HCT116 (cell line): Measurements from ENCODE around the gene PRM3. TPM values are rescaled to one million over a fixed set of nuclear protein-coding genes. Genes with fewer than 3 reads are reported as not detected.

ENCODE experiments used
- ATAC-seq: fragments of 200-7000 bp; cut with Tn5 transposase; 2 replicates; pipeline ENCODE4 v1.9.1; 2020; ENCODE audit warnings: mild to moderate bottlenecking, moderate library complexity
- BruUV-seq: library from RNA; stranded (reverse); fragments of 400-500 nt; replicated peaks from 2 replicates; lab custom pipeline; 2021; lab: Mats Ljungman, UMichigan
- CTCF ChIA-PET: fragments of 300-600 bp; sonication (Branson Sonifier 250); formaldehyde crosslinking; loops from one replicate; lab custom pipeline; 2021; ENCODE audit warnings: antibody characterized with exemption; lab: Charles Lee
- POLR2A ChIA-PET: fragments of 300-600, 350-600 bp; sonication (Branson Sonifier 250); formaldehyde crosslinking; loops from one replicate; lab custom pipeline; 2021; ENCODE audit warnings: antibody characterized with exemption; lab: Charles Lee
- RAD21 ChIA-PET, 2 experiments: fragments of 300-600 bp; sonication (Branson Sonifier 250); formaldehyde crosslinking; loops; one replicate each; lab custom pipeline; 2023; ENCODE audit warnings: low total read pairs in 2 of 2; ENCODE audit not compliant: uncharacterized antibody in 2 of 2, unreplicated experiment in 2 of 2, low non-redundant PET in 1 of 2; lab: Charles Lee
- DNase-seq: peaks from one replicate; pipeline ENCODE4 v3.0.0-alpha.2; 2010; ENCODE audit warnings: low read depth, low spot score
- H2AFZ ChIP-seq: fragments of 200-600 bp; shearing (Covaris generic), sonication (generic); 2 replicates; pipeline ENCODE4 v1.6.1; 2017; ENCODE audit warnings: low read depth, mixed run types, mixed read lengths, antibody characterized with exemption, low read length; ENCODE audit not compliant: poor library complexity, severe bottlenecking
- H3K27ac ChIP-seq: 2 replicates; pipeline ENCODE4 v1.5.1; 2012; ENCODE audit warnings: low read depth, low read length
- H3K27me3 ChIP-seq: fragments of 200-600 bp; sonication (generic); 2 replicates; pipeline ENCODE4 v1.6.1; 2016; ENCODE audit warnings: mixed run types, low read length, mixed read lengths; ENCODE audit not compliant: insufficient read depth
- H3K36me3 ChIP-seq, 2 experiments: fragments of 200-500 bp in 1 of 2; fragments of 200-600 bp in 1 of 2; sonication (Bioruptor generic) in 1 of 2; sonication (generic) in 1 of 2; 2 replicates each; pipeline versions ENCODE4 v1.5.1 to v1.6.1; 2014 to 2016; ENCODE audit warnings: low read length in 2 of 2, inconsistent platforms in 1 of 2, mixed read lengths in 1 of 2, mixed run types in 1 of 2; ENCODE audit not compliant: insufficient read depth in 2 of 2, control insufficient read depth in 1 of 2
- H3K4me1 ChIP-seq, 2 experiments: fragments of 200-600 bp in 1 of 2; sonication (generic) in 1 of 2; 2 replicates each; pipeline versions ENCODE4 v1.5.1 to v1.6.1; 2012 to 2017; ENCODE audit warnings: low read length in 2 of 2, inconsistent platforms in 1 of 2, mild to moderate bottlenecking in 1 of 2, mixed read lengths in 1 of 2, mixed run types in 1 of 2, moderate library complexity in 1 of 2; ENCODE audit not compliant: insufficient read depth in 2 of 2, control insufficient read depth in 1 of 2
- H3K4me2 ChIP-seq: fragments of 200-600 bp; sonication (generic); 2 replicates; pipeline ENCODE4 v1.6.1; 2017; ENCODE audit warnings: mixed run types, low read length, mixed read lengths
- H3K4me3 ChIP-seq, 2 experiments: fragments of 200-600 bp in 1 of 2; sonication (generic) in 1 of 2; replicated peaks in 1 of 2; 2 replicates each; pipeline ENCODE4 v1.5.1; 2011 to 2016; ENCODE audit warnings: low read length in 2 of 2, control low read depth in 1 of 2, low read depth in 1 of 2, mild to moderate bottlenecking in 1 of 2, mixed read lengths in 1 of 2, mixed run types in 1 of 2
- H3K79me2 ChIP-seq: fragments of 200-600 bp; sonication (generic); 2 replicates; pipeline ENCODE4 v1.6.1; 2017; ENCODE audit warnings: mild to moderate bottlenecking, mixed run types, low read length, moderate library complexity, mixed read lengths; ENCODE audit not compliant: insufficient read depth
- H3K9ac ChIP-seq: fragments of 200-600 bp; sonication (generic); 2 replicates; pipeline ENCODE4 v1.6.1; 2016; ENCODE audit warnings: low read length, mixed read lengths
- H3K9me2 ChIP-seq: fragments of 200-600 bp; sonication (generic), shearing (Covaris generic); 2 replicates; pipeline ENCODE4 v1.6.1; 2017; ENCODE audit warnings: mixed run types, mild to moderate bottlenecking, moderate library complexity; ENCODE audit not compliant: insufficient read depth
- H3K9me3 ChIP-seq, 2 experiments: fragments of 200-500 bp in 1 of 2; fragments of 200-600 bp in 1 of 2; sonication (Bioruptor generic) in 1 of 2; sonication (generic) in 1 of 2; 2 replicates each; pipeline ENCODE4 v1.6.1; 2014 to 2017; ENCODE audit warnings: low read length in 2 of 2, mixed read lengths in 2 of 2, inconsistent platforms in 1 of 2, low read depth in 1 of 2, mild to moderate bottlenecking in 1 of 2, mixed run types in 1 of 2, moderate library complexity in 1 of 2; ENCODE audit not compliant: control insufficient read depth in 1 of 2, insufficient read depth in 1 of 2
- H4K20me1 ChIP-seq: fragments of 200-600 bp; sonication (generic), shearing (Covaris generic); 2 replicates; pipeline ENCODE4 v1.6.1; 2017; ENCODE audit warnings: mixed run types, mild to moderate bottlenecking, moderate library complexity; ENCODE audit not compliant: insufficient read depth
- CBX3 ChIP-seq: IDR thresholded peaks from 2 replicates; pipeline ENCODE4 v1.6.1; 2012; ENCODE audit warnings: low read depth
- CEBPB ChIP-seq: IDR thresholded peaks from 2 replicates; pipeline ENCODE4 v1.6.1; 2012; ENCODE audit warnings: low read depth
- CTCF ChIP-seq, 3 experiments: fragments of 200-600 bp in 1 of 3; sonication (generic) in 1 of 3; IDR thresholded peaks in 2 of 3; conservative IDR thresholded peaks in 1 of 3; 2 replicates each; pipeline ENCODE4 v1.5.1; 2012 to 2017; ENCODE audit warnings: low read depth in 2 of 3, low read length in 2 of 3, antibody characterized with exemption in 1 of 3, borderline replicate concordance in 1 of 3, control low read depth in 1 of 3, mild to moderate bottlenecking in 1 of 3, mixed read lengths in 1 of 3, mixed run types in 1 of 3, moderate library complexity in 1 of 3; ENCODE audit not compliant: insufficient read depth in 1 of 3
- EGR1 ChIP-seq: IDR thresholded peaks from 2 replicates; pipeline ENCODE4 v1.6.1; 2012; ENCODE audit warnings: low read depth
- EZH2phosphoT487 ChIP-seq: fragments of 200-600 bp; IDR thresholded peaks from 2 replicates; pipeline ENCODE4 v1.6.1; 2018; ENCODE audit warnings: antibody characterized with exemption, borderline replicate concordance
- JUND ChIP-seq: IDR thresholded peaks from 2 replicates; pipeline ENCODE4 v1.6.1; 2012
- POLR2A ChIP-seq: IDR thresholded peaks from 2 replicates; pipeline ENCODE4 v1.7.0; 2011; ENCODE audit warnings: borderline replicate concordance; ENCODE audit not compliant: insufficient read depth, insufficient read length; ENCODE audit errors: extremely low read depth
- SIN3A ChIP-seq: IDR thresholded peaks from 2 replicates; pipeline ENCODE4 v1.6.1; 2012; ENCODE audit warnings: low read depth
- SP1 ChIP-seq: IDR thresholded peaks from 2 replicates; pipeline ENCODE4 v1.6.1; 2012; ENCODE audit warnings: low read depth
- SRF ChIP-seq: IDR thresholded peaks from 2 replicates; pipeline ENCODE4 v1.6.1; 2012; ENCODE audit warnings: low read depth
- TCF7L2 ChIP-seq: IDR thresholded peaks from 2 replicates; pipeline ENCODE4 v1.7.0; 2011; ENCODE audit warnings: borderline replicate concordance, inconsistent platforms; ENCODE audit not compliant: insufficient read depth, insufficient read length; ENCODE audit errors: extremely low read depth
- ZBTB33 ChIP-seq: IDR thresholded peaks from 2 replicates; pipeline ENCODE4 v1.6.1; 2011; ENCODE audit warnings: mild to moderate bottlenecking, low read length, moderate library complexity; ENCODE audit not compliant: insufficient replicate concordance; ENCODE audit errors: extremely low read depth
- intact Hi-C: fragments of 100-400 bp; cut with micrococcal nuclease; formaldehyde crosslinking; loops from 2 replicates; pipeline ENCODE4 v1.10.0; 2022
- total RNA-seq: library from RNA; stranded (reverse); gene quantifications from one replicate; pipeline ENCODE4 v1.2.1, GENCODE V29; 2021; ENCODE audit not compliant: unreplicated experiment
- TF ChIP-seq, protein P1 (sequence below): IDR thresholded peaks from 2 replicates; pipeline ENCODE4 v1.6.1; 2012
- TF ChIP-seq, protein P2 (sequence below): IDR thresholded peaks from 2 replicates; pipeline ENCODE4 v1.6.1; 2012

Gene PRM3
- total RNA-seq, 1 experiment from 2014 or later: not detected

DNA sequence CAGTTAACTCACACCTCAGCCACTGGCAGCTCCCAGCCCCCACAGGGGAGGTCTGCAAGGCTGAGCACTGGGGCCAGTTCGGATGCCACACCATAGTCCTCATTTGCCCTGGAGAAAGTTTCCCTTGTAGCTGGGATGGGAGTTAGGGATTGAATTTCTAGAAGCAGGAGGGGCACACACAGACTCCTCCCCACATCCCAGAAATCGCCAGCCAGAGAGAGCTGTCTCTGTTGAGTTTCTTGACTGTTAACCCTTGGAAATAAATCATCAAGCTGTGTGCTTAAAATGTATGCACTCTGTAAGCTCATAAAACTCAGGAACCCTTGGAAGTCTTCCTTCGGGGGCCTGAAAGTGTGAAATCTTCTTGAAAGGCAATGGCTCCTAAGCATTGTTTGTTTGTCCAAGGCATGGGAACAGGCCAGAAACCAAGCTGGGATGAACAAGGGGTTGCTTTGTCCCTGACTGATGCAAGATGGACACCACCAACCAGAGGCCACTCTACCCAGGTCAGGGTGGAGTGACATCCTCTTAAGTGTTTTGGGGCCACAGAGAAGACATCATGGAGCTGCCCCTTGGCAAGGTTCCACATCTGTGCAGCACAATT lies 394 bp upstream of the PRM3 start:
- Histone ChIP-seq H3K9ac (no peak overlapping the region), H3K4me2 (no peak overlapping the region), H3K36me3 (no peaks in the 10 kb centered on the region), H3K27ac (no peak overlapping the region), H4K20me1 (no peaks in the 10 kb centered on the region), H3K9me2 (no peaks in the 10 kb centered on the region), H3K4me3 (no peak overlapping the region)
- POLR2A ChIA-PET: interaction anchor here (1.4 kb wide), 1 partner anchor 18 kb away, joined by 5 read pairs; the partner anchor contains the start of gene SOCS1
- no TSS peak for BruUV-seq
- no peak for TF ChIP-seq POLR2A
- no peak for TF ChIP-seq TCF7L2
- no peak for TF ChIP-seq JUND
- TF ChIP-seq, all 23 proteins: peak for 0
- Histone ChIP-seq H3K9me3 (no peaks in the 10 kb centered on the region), H3K27me3 (no peaks in the 10 kb centered on the region), H3K79me2 (no peaks in the 10 kb centered on the region), H2AFZ (no peak overlapping the region), H3K4me1 (no peaks in the 10 kb centered on the region)
- ChIA-PET RAD21 (no interaction called here), CTCF (no interaction called here)
- intact Hi-C loops: no loop called here
- ATAC-seq (no peak), DNase-seq (no peak)

GRCh38 chr16:11272484-11272883 lies 945 bp downstream of the PRM3 start:
- intact Hi-C loops: no loop called here
- POLR2A ChIA-PET: interaction anchor here (1.4 kb wide), 1 partner anchor 17 kb away, joined by 5 read pairs; the partner anchor contains the start of gene SOCS1
- CTCF ChIA-PET: no interaction called here

More at GRCh38 chr16:11272484-11272883, 945 bp downstream of the PRM3 start:
- Histone ChIP-seq H3K27me3 (no peaks in the 10 kb centered on the region), H3K79me2 (no peaks in the 10 kb centered on the region), H3K4me3 (no peak overlapping the region), H4K20me1 (no peaks in the 10 kb centered on the region), H3K36me3 (no peaks in the 10 kb centered on the region), H3K4me1 (no peaks in the 10 kb centered on the region), H3K9me2 (no peaks in the 10 kb centered on the region), H3K4me2 (no peak overlapping the region), H3K9ac (no peak overlapping the region), H3K9me3 (no peaks in the 10 kb centered on the region), H2AFZ (no peak overlapping the region), H3K27ac (no peak overlapping the region)
- TF ChIP-seq EGR1 (no peak), TCF7L2 (no peak), ZBTB33 (no peak), CEBPB (no peak), SRF (no peak), CTCF (IDR thresholded peaks at IDR 0.05 in 2 of 3, conservative IDR thresholded peaks at IDR 0.05 in 1 of 3; ENCODE audit: borderline replicate concordance in 1 of 3, insufficient read depth in 1 of 3, low read depth in 2 of 3, low read length in 2 of 3) (no peak), EZH2phosphoT487 (no peak), CBX3 (no peak), POLR2A (no peak), SIN3A (no peak), SP1 (no peak)
- TF ChIP-seq, protein P1, sequence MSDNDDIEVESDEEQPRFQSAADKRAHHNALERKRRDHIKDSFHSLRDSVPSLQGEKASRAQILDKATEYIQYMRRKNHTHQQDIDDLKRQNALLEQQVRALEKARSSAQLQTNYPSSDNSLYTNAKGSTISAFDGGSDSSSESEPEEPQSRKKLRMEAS: no peak
- TF ChIP-seq, protein P2, sequence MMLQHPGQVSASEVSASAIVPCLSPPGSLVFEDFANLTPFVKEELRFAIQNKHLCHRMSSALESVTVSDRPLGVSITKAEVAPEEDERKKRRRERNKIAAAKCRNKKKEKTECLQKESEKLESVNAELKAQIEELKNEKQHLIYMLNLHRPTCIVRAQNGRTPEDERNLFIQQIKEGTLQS: no peak
- DNase-seq: no peak
- BruUV-seq: no TSS peak
- no peak for ATAC-seq
- RAD21 ChIA-PET: no interaction called here
